Measurements from ENCODE around the gene HOXA10. TPM values are rescaled to one million over a fixed set of nuclear protein-coding genes. Genes with fewer than 3 reads are reported as not detected.

The HOXA10 gene
- total RNA-seq, 4 donors from 2014 or later = 4.9 to 11.2 (median 6.7) TPM

GRCh38 chr7:27141923-27142579, 32.1 kb downstream of the HOXA10 start:
- peak overlapping the region; percentile 29 for H3K4me3 ChIP-seq (ENCODE audit: low read depth, poor library complexity, severe bottlenecking)
- no peak for TF ChIP-seq POLR2A (IDR thresholded peaks at IDR 0.05)
- TF ChIP-seq, protein P1, sequence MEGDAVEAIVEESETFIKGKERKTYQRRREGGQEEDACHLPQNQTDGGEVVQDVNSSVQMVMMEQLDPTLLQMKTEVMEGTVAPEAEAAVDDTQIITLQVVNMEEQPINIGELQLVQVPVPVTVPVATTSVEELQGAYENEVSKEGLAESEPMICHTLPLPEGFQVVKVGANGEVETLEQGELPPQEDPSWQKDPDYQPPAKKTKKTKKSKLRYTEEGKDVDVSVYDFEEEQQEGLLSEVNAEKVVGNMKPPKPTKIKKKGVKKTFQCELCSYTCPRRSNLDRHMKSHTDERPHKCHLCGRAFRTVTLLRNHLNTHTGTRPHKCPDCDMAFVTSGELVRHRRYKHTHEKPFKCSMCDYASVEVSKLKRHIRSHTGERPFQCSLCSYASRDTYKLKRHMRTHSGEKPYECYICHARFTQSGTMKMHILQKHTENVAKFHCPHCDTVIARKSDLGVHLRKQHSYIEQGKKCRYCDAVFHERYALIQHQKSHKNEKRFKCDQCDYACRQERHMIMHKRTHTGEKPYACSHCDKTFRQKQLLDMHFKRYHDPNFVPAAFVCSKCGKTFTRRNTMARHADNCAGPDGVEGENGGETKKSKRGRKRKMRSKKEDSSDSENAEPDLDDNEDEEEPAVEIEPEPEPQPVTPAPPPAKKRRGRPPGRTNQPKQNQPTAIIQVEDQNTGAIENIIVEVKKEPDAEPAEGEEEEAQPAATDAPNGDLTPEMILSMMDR (IDR thresholded peaks at IDR 0.05) = no peak
- intact Hi-C loops (cut with DNase I; ENCODE audit: low total_unique reads) = loop anchor here (5.0 kb wide), 1 partner anchor 290 kb away; no protein-coding TSS in a partner anchor
- WGBS, 2 donors = 74 to 76% methylated on average over 30 of the region's 30 CpGs
- peak in 1 of 2 donors; percentile 80 for DNase-seq (ENCODE audit: low spot score in 2 of 2)

GRCh38 chr7:27141137-27141922, 32.8 kb downstream of the HOXA10 start:
- no peak overlapping the region for H3K4me3 ChIP-seq (ENCODE audit: low read depth, poor library complexity, severe bottlenecking)
- peak in 1 of 2 donors; percentile 28 for DNase-seq (ENCODE audit: low spot score in 2 of 2)
- no peak for TF ChIP-seq POLR2A (IDR thresholded peaks at IDR 0.05)
- TF ChIP-seq, protein P1 (IDR thresholded peaks at IDR 0.05) = no peak
- intact Hi-C loops (cut with DNase I; ENCODE audit: low total_unique reads) = loop anchor here (5.0 kb wide), 1 partner anchor 289 kb away; no protein-coding TSS in a partner anchor
- 82 to 89% methylated on average over 18 of the region's 18 CpGs for WGBS, 2 donors

DNA sequence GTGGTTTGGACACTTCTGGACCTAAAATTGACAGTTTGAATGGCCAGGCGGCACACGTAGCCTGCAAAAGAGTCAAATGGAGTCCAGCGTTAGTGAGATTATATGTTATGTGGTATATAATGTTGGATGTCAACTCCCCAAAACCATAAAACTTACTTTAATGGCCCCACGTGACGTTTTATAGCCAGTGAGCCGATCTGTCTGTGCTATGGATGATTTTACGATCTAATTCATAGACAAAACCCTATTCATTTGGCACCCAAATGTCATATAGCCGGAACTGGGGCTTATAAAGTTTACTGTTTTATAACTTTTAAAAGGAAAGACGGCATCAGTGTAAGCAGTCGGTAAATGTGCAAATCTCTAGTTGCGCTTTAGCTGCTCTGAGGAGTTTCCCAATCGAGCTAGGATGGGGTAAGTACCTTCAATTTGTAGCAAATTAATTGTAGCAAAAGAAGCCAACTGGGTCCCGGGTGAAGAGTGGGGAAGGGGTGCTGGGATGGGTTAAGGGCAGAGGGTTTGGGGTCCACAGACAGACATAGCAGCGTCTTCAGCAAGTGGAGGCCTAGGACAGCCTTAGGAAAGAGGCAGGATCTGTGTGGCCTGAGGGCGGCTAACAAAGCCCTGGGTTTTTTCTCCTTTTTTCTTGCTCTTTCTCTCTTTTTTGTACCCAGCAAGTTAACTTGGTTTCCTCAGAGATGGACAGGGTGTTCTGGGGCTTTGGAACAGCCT, 33.8 kb downstream of the HOXA10 start:
- peak in 1 of 2 donors; percentile 42 for DNase-seq (ENCODE audit: low spot score in 2 of 2)
- no peak for TF ChIP-seq POLR2A (IDR thresholded peaks at IDR 0.05)
- TF ChIP-seq, protein P1 (IDR thresholded peaks at IDR 0.05) = no peak
- WGBS, 2 donors = 87 to 89% methylated on average over 15 of the region's 15 CpGs
- intact Hi-C loops (cut with DNase I; ENCODE audit: low total_unique reads) = loop anchor here (5.0 kb wide), 1 partner anchor 288 kb away; no protein-coding TSS in a partner anchor
- no peak overlapping the region for H3K4me3 ChIP-seq (ENCODE audit: low read depth, poor library complexity, severe bottlenecking)

DNA sequence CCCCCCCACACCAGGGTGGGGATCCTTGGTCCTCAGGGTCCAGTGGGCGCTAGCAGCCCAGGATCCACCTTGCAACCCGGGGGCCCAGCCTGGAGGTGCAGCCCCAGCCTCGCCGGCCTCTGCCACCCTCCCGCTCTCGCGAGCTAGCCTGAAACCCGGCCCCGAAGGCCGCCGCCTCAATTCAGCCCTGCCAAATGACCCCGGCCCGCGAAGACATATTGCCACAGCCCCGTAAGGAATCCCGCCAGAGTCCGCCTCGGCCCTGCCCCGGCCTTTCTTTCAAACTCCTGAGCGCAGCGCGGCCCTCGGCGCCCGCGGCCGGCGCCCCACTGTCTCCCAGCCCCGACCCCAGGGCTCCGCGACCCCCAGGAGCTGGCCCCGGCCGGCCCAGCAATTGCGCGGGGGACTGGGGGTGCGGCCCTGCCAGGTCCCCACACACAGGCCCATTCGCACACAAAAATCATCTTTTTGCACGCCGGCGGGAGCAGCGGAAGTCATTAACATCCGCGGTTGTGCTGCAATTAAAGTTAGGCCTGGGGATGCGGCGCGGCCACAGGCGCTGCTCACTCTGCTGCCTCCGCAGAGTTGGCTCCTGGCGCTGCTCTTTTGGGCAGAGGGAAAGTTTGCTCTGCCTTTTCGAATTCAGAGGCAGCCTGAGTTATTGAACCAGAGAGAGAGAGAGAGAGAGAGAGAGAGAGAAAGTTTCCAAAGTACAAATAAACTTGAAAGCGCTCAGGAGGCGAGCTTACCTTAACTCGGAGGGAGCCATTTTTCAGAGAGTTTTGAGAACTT, 34.6 kb downstream of the HOXA10 start:
- WGBS, 2 donors = 89 to 94% methylated on average over 52 to 53 of the region's 53 CpGs
- no peak overlapping the region for H3K4me3 ChIP-seq (ENCODE audit: low read depth, poor library complexity, severe bottlenecking)
- intact Hi-C loops (cut with DNase I; ENCODE audit: low total_unique reads) = loop anchor here (5.0 kb wide), 1 partner anchor 287 kb away; no protein-coding TSS in a partner anchor
- peak in 1 of 2 donors; percentile 86 for DNase-seq (ENCODE audit: low spot score in 2 of 2)
- TF ChIP-seq POLR2A (IDR thresholded peaks at IDR 0.05) = no peak
- TF ChIP-seq, protein P1 (IDR thresholded peaks at IDR 0.05) = no peak

- TF ChIP-seq, protein P1 (IDR thresholded peaks at IDR 0.05) = no peak
- TF ChIP-seq POLR2A (IDR thresholded peaks at IDR 0.05) = no peak
- WGBS, 2 donors = 79 to 88% methylated on average over 11 of the region's 11 CpGs
- H3K4me3 ChIP-seq (ENCODE audit: low read depth, poor library complexity, severe bottlenecking) = no peak overlapping the region
- DNase-seq (ENCODE audit: low spot score in 2 of 2) = no peak
- intact Hi-C loops (cut with DNase I; ENCODE audit: low total_unique reads) = no loop called here
These were observed 35.2 kb downstream of the HOXA10 start for GRCh38 chr7:27138985-27139333.
